Endothelial cell (in vitro differentiated cells): Measurements from ENCODE around the gene ZNF641. TPM values are rescaled to one million over a fixed set of nuclear protein-coding genes. Genes with fewer than 3 reads are reported as not detected.

Experiments used
- DNase-seq: peaks from one replicate; pipeline ENCODE4 v3.0.0; 2021; ENCODE audit warnings: low spot score
- H3K27ac Mint-ChIP-seq: one replicate; pipeline ENCODE4 v1.8.0; 2021; ENCODE audit warnings: mixed read lengths, inconsistent platforms; ENCODE audit not compliant: unreplicated experiment
- H3K27me3 Mint-ChIP-seq: one replicate; pipeline ENCODE4 v1.8.0; 2021; ENCODE audit warnings: mild to moderate bottlenecking, moderate library complexity, mixed read lengths, inconsistent platforms; ENCODE audit not compliant: unreplicated experiment
- H3K36me3 Mint-ChIP-seq: one replicate; pipeline ENCODE4 v1.8.0; 2021; ENCODE audit warnings: mild to moderate bottlenecking, low read depth, mixed read lengths, inconsistent platforms; ENCODE audit not compliant: unreplicated experiment
- H3K4me1 Mint-ChIP-seq: one replicate; pipeline ENCODE4 v1.8.0; 2021; ENCODE audit warnings: mild to moderate bottlenecking, mixed read lengths, inconsistent platforms; ENCODE audit not compliant: unreplicated experiment
- H3K4me3 Mint-ChIP-seq: one replicate; pipeline ENCODE4 v1.8.0; 2021; ENCODE audit warnings: mild to moderate bottlenecking, mixed read lengths, inconsistent platforms; ENCODE audit not compliant: unreplicated experiment
- H3K9me3 Mint-ChIP-seq: one replicate; pipeline ENCODE4 v1.8.0; 2021; ENCODE audit warnings: mixed read lengths, inconsistent platforms; ENCODE audit not compliant: unreplicated experiment
- total RNA-seq: library from RNA; stranded (reverse); fragmentation: NEBNext Ultra II Directional; extraction: Animal tissue kit (Norgen Biotek cat#: 25700); gene quantifications from one replicate; pipeline ENCODE4 v1.2.1, GENCODE V29; 2021; ENCODE audit not compliant: unreplicated experiment
- TF ChIP-seq, protein P1 (sequence below): fragments of 200-600 bp; sonication (generic); IDR thresholded peaks from one replicate; pipeline ENCODE4 v1.5.0; 2021; ENCODE audit warnings: antibody characterized with exemption; ENCODE audit not compliant: unreplicated experiment

Gene ZNF641
- total RNA-seq, 1 donor from 2014 or later: 35.3 TPM

DNA sequence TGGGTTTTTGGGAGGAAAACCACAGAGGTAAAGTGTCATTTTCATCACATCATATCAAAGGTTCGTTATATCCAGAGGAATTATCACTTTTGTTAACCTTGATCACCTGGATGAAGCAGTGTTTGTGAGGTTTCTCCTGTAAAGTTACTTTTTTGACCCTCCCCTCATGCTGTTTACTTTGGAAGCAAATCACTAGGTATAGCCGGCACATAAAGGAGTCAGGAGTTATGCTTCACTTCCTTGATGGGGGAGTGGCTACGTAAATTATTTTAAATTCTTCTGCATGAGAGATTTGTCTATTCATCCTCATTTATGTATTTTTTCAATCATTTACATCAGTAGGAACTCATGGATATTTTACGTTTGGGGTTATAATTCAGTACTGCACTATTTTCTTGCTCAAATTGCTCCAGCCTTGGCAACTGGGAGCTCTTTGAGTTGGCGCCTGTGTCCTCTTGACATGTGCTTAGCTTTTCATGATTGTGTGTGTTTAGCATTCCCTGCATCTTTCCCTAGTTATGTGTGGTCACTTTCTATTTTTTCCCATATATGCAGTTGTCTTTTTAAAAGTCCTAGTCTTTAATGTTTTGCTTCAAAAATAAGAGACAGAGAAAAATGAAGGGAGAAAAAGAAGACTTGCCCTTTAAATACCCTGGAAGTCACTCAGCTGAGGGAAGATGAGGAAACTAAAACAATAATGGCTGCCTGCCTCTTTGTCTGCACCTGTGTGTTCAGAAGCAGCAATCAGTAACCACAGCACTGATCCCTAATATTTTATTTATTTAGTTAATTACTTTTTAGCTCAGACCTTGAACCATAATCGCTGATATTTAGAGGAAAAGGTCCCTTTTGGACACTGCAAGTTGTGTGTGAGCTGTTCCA is 62.1 kb downstream of the ZNF641 start:
- H3K9me3 Mint-ChIP-seq: no peaks in the 10 kb centered on the region
- H3K4me3 Mint-ChIP-seq: no peak overlapping the region
- H3K27ac Mint-ChIP-seq: no peak overlapping the region
- peaks cover 10% of the 10 kb centered on the region for H3K4me1 Mint-ChIP-seq
- TF ChIP-seq, protein P1, sequence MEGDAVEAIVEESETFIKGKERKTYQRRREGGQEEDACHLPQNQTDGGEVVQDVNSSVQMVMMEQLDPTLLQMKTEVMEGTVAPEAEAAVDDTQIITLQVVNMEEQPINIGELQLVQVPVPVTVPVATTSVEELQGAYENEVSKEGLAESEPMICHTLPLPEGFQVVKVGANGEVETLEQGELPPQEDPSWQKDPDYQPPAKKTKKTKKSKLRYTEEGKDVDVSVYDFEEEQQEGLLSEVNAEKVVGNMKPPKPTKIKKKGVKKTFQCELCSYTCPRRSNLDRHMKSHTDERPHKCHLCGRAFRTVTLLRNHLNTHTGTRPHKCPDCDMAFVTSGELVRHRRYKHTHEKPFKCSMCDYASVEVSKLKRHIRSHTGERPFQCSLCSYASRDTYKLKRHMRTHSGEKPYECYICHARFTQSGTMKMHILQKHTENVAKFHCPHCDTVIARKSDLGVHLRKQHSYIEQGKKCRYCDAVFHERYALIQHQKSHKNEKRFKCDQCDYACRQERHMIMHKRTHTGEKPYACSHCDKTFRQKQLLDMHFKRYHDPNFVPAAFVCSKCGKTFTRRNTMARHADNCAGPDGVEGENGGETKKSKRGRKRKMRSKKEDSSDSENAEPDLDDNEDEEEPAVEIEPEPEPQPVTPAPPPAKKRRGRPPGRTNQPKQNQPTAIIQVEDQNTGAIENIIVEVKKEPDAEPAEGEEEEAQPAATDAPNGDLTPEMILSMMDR: no peak
- H3K27me3 Mint-ChIP-seq: no peaks in the 10 kb centered on the region
- peaks cover 7% of the 10 kb centered on the region for H3K36me3 Mint-ChIP-seq
- DNase-seq: no peak

Other genes with a start within 250 kb of the ZNF641 start
- gene SENP1, start 244.8 kb downstream of the ZNF641 start, total RNA-seq: 31.2 TPM
- gene PFKM, start 231.6 kb downstream of the ZNF641 start, total RNA-seq: 97.3 TPM
- 25.6 TPM for gene ASB8, start 193.4 kb downstream of the ZNF641 start, total RNA-seq
- gene CCDC184, start 167.3 kb downstream of the ZNF641 start, total RNA-seq: 13.3 TPM
- not detected for gene OR10AD1, start 147.6 kb downstream of the ZNF641 start, total RNA-seq
- not detected for gene ANP32D, start 121.6 kb upstream of the ZNF641 start, total RNA-seq
- not detected for gene C12orf54, start 131.6 kb upstream of the ZNF641 start, total RNA-seq
- not detected for gene OR8S1, start 174.7 kb upstream of the ZNF641 start, total RNA-seq
- gene LALBA, start 219.1 kb upstream of the ZNF641 start, total RNA-seq: not detected